Calu3 (cell line): ENCODE data around the gene KCTD18. TPM values are rescaled to one million over a fixed set of nuclear protein-coding genes. Genes with fewer than 3 reads are reported as not detected.
A peak's percentile ranks its signal among the peaks of the same experiment; 100 is the strongest.

ENCODE experiments used
- BruUV-seq: library from RNA; stranded (reverse); fragments of 400-500 nt; replicated peaks from 2 replicates; lab custom pipeline; 2021; lab: Mats Ljungman, UMichigan
- CTCF ChIA-PET: fragments of 300-600 bp; sonication (Branson Sonifier 250); formaldehyde crosslinking; loops from one replicate; lab custom pipeline; 2022; ENCODE audit warnings: antibody characterized with exemption; lab: Charles Lee
- DNase-seq: peaks from one replicate; pipeline ENCODE4 v3.0.0; 2022
- H3K27ac Mint-ChIP-seq: one replicate; pipeline ENCODE4 v1.8.0; 2022; ENCODE audit warnings: mixed read lengths; ENCODE audit not compliant: unreplicated experiment
- H3K27me3 Mint-ChIP-seq: one replicate; pipeline ENCODE4 v1.8.0; 2022; ENCODE audit warnings: mixed read lengths; ENCODE audit not compliant: unreplicated experiment
- H3K36me3 Mint-ChIP-seq: one replicate; pipeline ENCODE4 v1.8.0; 2022; ENCODE audit warnings: mild to moderate bottlenecking, moderate library complexity, mixed read lengths; ENCODE audit not compliant: insufficient read depth, unreplicated experiment
- H3K4me1 Mint-ChIP-seq: one replicate; pipeline ENCODE4 v1.8.0; 2022; ENCODE audit warnings: mild to moderate bottlenecking, low read depth, mixed read lengths; ENCODE audit not compliant: unreplicated experiment
- H3K4me3 Mint-ChIP-seq: one replicate; pipeline ENCODE4 v1.8.0; 2022; ENCODE audit warnings: mild to moderate bottlenecking, low read depth, moderate library complexity, mixed read lengths; ENCODE audit not compliant: unreplicated experiment
- H3K9me3 Mint-ChIP-seq: one replicate; pipeline ENCODE4 v1.8.0; 2022; ENCODE audit warnings: low read depth, mixed read lengths; ENCODE audit not compliant: unreplicated experiment
- intact Hi-C: fragments of 100-400 bp; cut with micrococcal nuclease; formaldehyde crosslinking; loops from one replicate; pipeline ENCODE4 v1.10.0; 2022; ENCODE audit not compliant: unreplicated experiment
- total RNA-seq: library from RNA; stranded (reverse); gene quantifications from 2 replicates; pipeline ENCODE4 v1.2.3, GENCODE V29; 2022
- TF ChIP-seq, protein P1 (sequence below): fragments of 200-600 bp; IDR thresholded peaks from one replicate; pipeline ENCODE4 v1.8.0; 2022; ENCODE audit warnings: antibody characterized with exemption; ENCODE audit not compliant: unreplicated experiment

Gene KCTD18
- total RNA-seq, 1 experiment from 2014 or later = 11.8 TPM

- Mint-ChIP-seq H3K27me3 (no peaks in the 10 kb centered on the region), H3K9me3 (no peaks in the 10 kb centered on the region), H3K4me1 (peaks cover 17% of the 10 kb centered on the region), H3K36me3 (peaks cover 70% of the 10 kb centered on the region), H3K27ac (no peak overlapping the region), H3K4me3 (no peak overlapping the region)
- DNase-seq = no peak
- TF ChIP-seq, protein P1, sequence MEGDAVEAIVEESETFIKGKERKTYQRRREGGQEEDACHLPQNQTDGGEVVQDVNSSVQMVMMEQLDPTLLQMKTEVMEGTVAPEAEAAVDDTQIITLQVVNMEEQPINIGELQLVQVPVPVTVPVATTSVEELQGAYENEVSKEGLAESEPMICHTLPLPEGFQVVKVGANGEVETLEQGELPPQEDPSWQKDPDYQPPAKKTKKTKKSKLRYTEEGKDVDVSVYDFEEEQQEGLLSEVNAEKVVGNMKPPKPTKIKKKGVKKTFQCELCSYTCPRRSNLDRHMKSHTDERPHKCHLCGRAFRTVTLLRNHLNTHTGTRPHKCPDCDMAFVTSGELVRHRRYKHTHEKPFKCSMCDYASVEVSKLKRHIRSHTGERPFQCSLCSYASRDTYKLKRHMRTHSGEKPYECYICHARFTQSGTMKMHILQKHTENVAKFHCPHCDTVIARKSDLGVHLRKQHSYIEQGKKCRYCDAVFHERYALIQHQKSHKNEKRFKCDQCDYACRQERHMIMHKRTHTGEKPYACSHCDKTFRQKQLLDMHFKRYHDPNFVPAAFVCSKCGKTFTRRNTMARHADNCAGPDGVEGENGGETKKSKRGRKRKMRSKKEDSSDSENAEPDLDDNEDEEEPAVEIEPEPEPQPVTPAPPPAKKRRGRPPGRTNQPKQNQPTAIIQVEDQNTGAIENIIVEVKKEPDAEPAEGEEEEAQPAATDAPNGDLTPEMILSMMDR = no peak
- no TSS peak for BruUV-seq
- intact Hi-C loops = no loop called here
- CTCF ChIA-PET = no interaction called here
Observed at GRCh38 chr2:200442471-200442870, 67.4 kb downstream of the KCTD18 start.

- BruUV-seq = no TSS peak
- peak overlapping the region; percentile 47 for H3K27ac Mint-ChIP-seq
- CTCF ChIA-PET = no interaction called here
Observed at GRCh38 chr2:200439981-200440380, 69.9 kb downstream of the KCTD18 start.

More at GRCh38 chr2:200439981-200440380, 69.9 kb downstream of the KCTD18 start:
- intact Hi-C loops = no loop called here
- H3K4me1 Mint-ChIP-seq = peaks cover 17% of the 10 kb centered on the region
- no peaks in the 10 kb centered on the region for H3K9me3 Mint-ChIP-seq
- no peak for DNase-seq
- no peaks in the 10 kb centered on the region for H3K27me3 Mint-ChIP-seq
- no peak overlapping the region for H3K4me3 Mint-ChIP-seq
- peaks cover 54% of the 10 kb centered on the region for H3K36me3 Mint-ChIP-seq
- TF ChIP-seq, protein P1 = no peak

Other genes with a start within 250 kb of the KCTD18 start
- gene SPATS2L, start 203.4 kb downstream of the KCTD18 start, total RNA-seq = 378 and 497 TPM in 2 replicates
- 18.0 and 22.9 TPM in 2 replicates for gene SGO2, start 16.1 kb upstream of the KCTD18 start, total RNA-seq
- 0.22 and 0.45 TPM in 2 replicates for gene AOX1, start 75.9 kb upstream of the KCTD18 start, total RNA-seq